ENCODE measurements around the gene ATP1A2. TPM values are rescaled to one million over a fixed set of nuclear protein-coding genes. Genes with fewer than 3 reads are reported as not detected.

The ATP1A2 gene
- total RNA-seq, 2 experiments from 2014 or later = not detected

- no peaks in the 10 kb centered on the region for H3K36me3 Mint-ChIP-seq (ENCODE audit: low read depth)
- ChIA-PET POLR2A (no interaction called here), CTCF (interaction anchor here (0.8 to 1.0 kb wide), 2 partner anchors 46 to 133 kb away, joined by 3 read pairs; no protein-coding TSS in a partner anchor)
Observed at GRCh38 chr1:160154790-160155189, 39.2 kb downstream of the ATP1A2 start.

GRCh38 chr1:160156361-160156760 is 40.8 kb downstream of the ATP1A2 start:
- ATAC-seq (no peak), DNase-seq (no peak)
- ChIA-PET POLR2A (no interaction called here), CTCF (interaction anchor here (1.1 to 2.1 kb wide), 3 partner anchors 13 to 71 kb away, joined by 3 to 8 read pairs (median 4); no protein-coding TSS in a partner anchor)
- no peaks in the 10 kb centered on the region for H3K36me3 Mint-ChIP-seq (ENCODE audit: low read depth)
- H3K4me3 Mint-ChIP-seq = no peak overlapping the region
- intact Hi-C loops (cut with micrococcal nuclease) = no loop called here
- no peaks in the 10 kb centered on the region for H3K9me3 Mint-ChIP-seq
- H3K4me1 Mint-ChIP-seq (ENCODE audit: low read depth) = no peaks in the 10 kb centered on the region
- H3K27ac Mint-ChIP-seq = no peak overlapping the region
- no peak for TF ChIP-seq CTCF (IDR thresholded peaks at IDR 0.05)
- peaks cover 8% of the 10 kb centered on the region for H3K27me3 Mint-ChIP-seq

More at GRCh38 chr1:160154790-160155189, 39.2 kb downstream of the ATP1A2 start:
- Mint-ChIP-seq H3K4me3 (no peak overlapping the region), H3K27me3 (peaks cover 8% of the 10 kb centered on the region), H3K4me1 (ENCODE audit: low read depth) (no peaks in the 10 kb centered on the region), H3K27ac (no peak overlapping the region), H3K9me3 (no peaks in the 10 kb centered on the region)
- DNase-seq (no peak), ATAC-seq (no peak)
- intact Hi-C loops (cut with micrococcal nuclease) = no loop called here
- TF ChIP-seq CTCF (IDR thresholded peaks at IDR 0.05) = no peak

- ATAC-seq (no peak), DNase-seq (no peak)
- intact Hi-C loops (cut with micrococcal nuclease) = no loop called here
- H3K4me3 Mint-ChIP-seq = no peak overlapping the region
- ChIA-PET POLR2A (no interaction called here), CTCF (interaction anchor here (2.1 kb wide), 1 partner anchor 72 kb away, joined by 8 read pairs; no protein-coding TSS in a partner anchor)
- no peaks in the 10 kb centered on the region for H3K4me1 Mint-ChIP-seq (ENCODE audit: low read depth)
- H3K27me3 Mint-ChIP-seq = peaks cover 8% of the 10 kb centered on the region
- H3K27ac Mint-ChIP-seq = no peak overlapping the region
- no peaks in the 10 kb centered on the region for H3K9me3 Mint-ChIP-seq
- no peak for TF ChIP-seq CTCF (IDR thresholded peaks at IDR 0.05)
- H3K36me3 Mint-ChIP-seq (ENCODE audit: low read depth) = no peaks in the 10 kb centered on the region
Observed at GRCh38 chr1:160157174-160157573, 41.6 kb downstream of the ATP1A2 start.

- no peak for TF ChIP-seq CTCF (IDR thresholded peaks at IDR 0.05)
- POLR2A ChIA-PET = no interaction called here
- Mint-ChIP-seq H3K9me3 (no peaks in the 10 kb centered on the region), H3K27ac (no peak overlapping the region), H3K36me3 (ENCODE audit: low read depth) (no peaks in the 10 kb centered on the region), H3K27me3 (peaks cover 8% of the 10 kb centered on the region), H3K4me1 (ENCODE audit: low read depth) (no peaks in the 10 kb centered on the region), H3K4me3 (no peak overlapping the region)
- CTCF ChIA-PET = interaction anchor here (0.9 to 1.4 kb wide), 3 partner anchors 35 to 134 kb away, joined by 3 read pairs; no protein-coding TSS in a partner anchor
- DNase-seq (no peak), ATAC-seq (no peak)
- intact Hi-C loops (cut with micrococcal nuclease) = no loop called here
Observed at GRCh38 chr1:160158031-160158430, 42.5 kb downstream of the ATP1A2 start.

- H3K9me3 Mint-ChIP-seq = no peaks in the 10 kb centered on the region
- ChIA-PET CTCF (interaction anchor here (0.9 to 1.4 kb wide), 3 partner anchors 35 to 133 kb away, joined by 3 read pairs; no protein-coding TSS in a partner anchor), POLR2A (no interaction called here)
- peaks cover 8% of the 10 kb centered on the region for H3K27me3 Mint-ChIP-seq
- intact Hi-C loops (cut with micrococcal nuclease) = no loop called here
- no peaks in the 10 kb centered on the region for H3K4me1 Mint-ChIP-seq (ENCODE audit: low read depth)
- no peak for DNase-seq
- no peak for TF ChIP-seq CTCF (IDR thresholded peaks at IDR 0.05)
- H3K27ac Mint-ChIP-seq = no peak overlapping the region
- no peaks in the 10 kb centered on the region for H3K36me3 Mint-ChIP-seq (ENCODE audit: low read depth)
- no peak overlapping the region for H3K4me3 Mint-ChIP-seq
- ATAC-seq = no peak
Observed at GRCh38 chr1:160158534-160158933, 43.0 kb downstream of the ATP1A2 start.

Measured in activated CD8-positive, alpha-beta T cell treated with anti-CD3 and anti-CD28 coated beads for 36 hours (primary cell).